ENCODE data around the gene EPHA3.

DNA sequence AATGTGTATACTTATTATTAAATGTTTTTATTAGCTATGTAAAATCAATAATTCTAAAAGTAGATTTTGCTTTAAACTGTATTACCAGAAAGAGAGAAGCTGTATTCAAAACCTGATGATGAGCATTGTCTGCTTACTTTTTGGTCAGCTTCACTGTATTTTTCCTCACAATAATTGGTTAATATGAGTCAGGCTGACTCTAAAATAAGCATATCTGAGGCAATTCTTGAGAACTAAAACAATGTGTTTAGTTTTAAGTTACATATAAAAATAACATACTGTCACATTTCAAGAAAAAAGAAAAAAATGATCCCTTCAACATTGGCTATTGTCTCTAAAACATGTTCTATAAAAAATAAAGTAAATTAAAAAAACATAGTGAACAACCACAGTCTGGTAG, 66.1 kb downstream of the EPHA3 start:
- TF ChIP-seq, protein P1, sequence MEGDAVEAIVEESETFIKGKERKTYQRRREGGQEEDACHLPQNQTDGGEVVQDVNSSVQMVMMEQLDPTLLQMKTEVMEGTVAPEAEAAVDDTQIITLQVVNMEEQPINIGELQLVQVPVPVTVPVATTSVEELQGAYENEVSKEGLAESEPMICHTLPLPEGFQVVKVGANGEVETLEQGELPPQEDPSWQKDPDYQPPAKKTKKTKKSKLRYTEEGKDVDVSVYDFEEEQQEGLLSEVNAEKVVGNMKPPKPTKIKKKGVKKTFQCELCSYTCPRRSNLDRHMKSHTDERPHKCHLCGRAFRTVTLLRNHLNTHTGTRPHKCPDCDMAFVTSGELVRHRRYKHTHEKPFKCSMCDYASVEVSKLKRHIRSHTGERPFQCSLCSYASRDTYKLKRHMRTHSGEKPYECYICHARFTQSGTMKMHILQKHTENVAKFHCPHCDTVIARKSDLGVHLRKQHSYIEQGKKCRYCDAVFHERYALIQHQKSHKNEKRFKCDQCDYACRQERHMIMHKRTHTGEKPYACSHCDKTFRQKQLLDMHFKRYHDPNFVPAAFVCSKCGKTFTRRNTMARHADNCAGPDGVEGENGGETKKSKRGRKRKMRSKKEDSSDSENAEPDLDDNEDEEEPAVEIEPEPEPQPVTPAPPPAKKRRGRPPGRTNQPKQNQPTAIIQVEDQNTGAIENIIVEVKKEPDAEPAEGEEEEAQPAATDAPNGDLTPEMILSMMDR (conservative IDR thresholded peaks at IDR 0.05; ENCODE audit: low read depth, low read length), result no peak
- no peak for TF ChIP-seq POLR2A (IDR thresholded peaks at IDR 0.05; ENCODE audit: low read depth, low read length)
- TF ChIP-seq SMC3 (IDR thresholded peaks at IDR 0.05; ENCODE audit: low read depth, low read length), result no peak
- no peak for TF ChIP-seq NFE2L2 (IDR thresholded peaks at IDR 0.05; ENCODE audit: low read depth, low read length)
- TF ChIP-seq, protein P2, sequence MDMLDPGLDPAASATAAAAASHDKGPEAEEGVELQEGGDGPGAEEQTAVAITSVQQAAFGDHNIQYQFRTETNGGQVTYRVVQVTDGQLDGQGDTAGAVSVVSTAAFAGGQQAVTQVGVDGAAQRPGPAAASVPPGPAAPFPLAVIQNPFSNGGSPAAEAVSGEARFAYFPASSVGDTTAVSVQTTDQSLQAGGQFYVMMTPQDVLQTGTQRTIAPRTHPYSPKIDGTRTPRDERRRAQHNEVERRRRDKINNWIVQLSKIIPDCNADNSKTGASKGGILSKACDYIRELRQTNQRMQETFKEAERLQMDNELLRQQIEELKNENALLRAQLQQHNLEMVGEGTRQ (IDR thresholded peaks at IDR 0.05; ENCODE audit: low read depth, low read length), result no peak
- TF ChIP-seq RAD21 (IDR thresholded peaks at IDR 0.05; ENCODE audit: low read length), result no peak
- no peak for TF ChIP-seq FOS (IDR thresholded peaks at IDR 0.05; ENCODE audit: low read depth, low read length)
- no peak for TF ChIP-seq CEBPB (IDR thresholded peaks at IDR 0.05; ENCODE audit: low read depth, low read length)
- TF ChIP-seq BHLHE40 (IDR thresholded peaks at IDR 0.05; ENCODE audit: low read depth, low read length), result no peak
- TF ChIP-seq MAZ (IDR thresholded peaks at IDR 0.05; ENCODE audit: borderline replicate concordance, low read depth, low read length), result no peak
- TF ChIP-seq CHD1 (IDR thresholded peaks at IDR 0.05; ENCODE audit: low read depth, low read length), result no peak
- TF ChIP-seq MAFK (IDR thresholded peaks at IDR 0.05; ENCODE audit: low read depth, low read length), result no peak
